Measurements from ENCODE around the gene KIAA1958.

KIAA1958 gene

GRCh38 chr9:112486221-112487007, at the start of gene KIAA1958:
KIAA1958 (plus strand) TSS chr9:112486827; CDS start chr9:112574081, 87,254 bp downstream.
- DNase-seq (ENCODE audit: low read depth in 2 of 2) = peak; percentile 63 to 72

- no peak for DNase-seq (ENCODE audit: low read depth in 2 of 2)
Measured at GRCh38 chr9:112437406-112437805, 49.2 kb upstream of the KIAA1958 start.

GRCh38 chr9:112439171-112439570, 47.5 kb upstream of the KIAA1958 start:
- DNase-seq (ENCODE audit: low read depth in 2 of 2) = no peak

GRCh38 chr9:112439825-112440224, 46.8 kb upstream of the KIAA1958 start:
- no peak for DNase-seq (ENCODE audit: low read depth in 2 of 2)

DNA sequence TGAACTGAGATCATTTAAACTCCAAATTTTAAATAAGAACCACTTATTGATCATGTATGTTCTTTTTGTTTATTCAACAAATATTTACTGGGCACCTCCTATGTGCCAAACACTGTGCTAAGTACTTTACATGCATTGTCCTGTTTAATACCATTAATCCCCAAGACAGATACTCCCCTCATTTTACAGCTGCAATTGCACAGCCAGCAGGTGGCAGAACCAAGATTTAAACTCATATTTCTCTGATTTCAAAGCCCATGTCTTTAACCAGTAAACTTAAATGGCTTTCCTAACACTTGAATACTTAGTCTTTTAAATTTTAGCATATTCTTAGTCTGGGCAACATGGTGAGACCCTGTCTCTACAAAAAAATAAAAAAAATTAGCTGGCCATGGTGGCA, 43.4 kb upstream of the KIAA1958 start:
- no peak for DNase-seq (ENCODE audit: low read depth in 2 of 2)

DNA sequence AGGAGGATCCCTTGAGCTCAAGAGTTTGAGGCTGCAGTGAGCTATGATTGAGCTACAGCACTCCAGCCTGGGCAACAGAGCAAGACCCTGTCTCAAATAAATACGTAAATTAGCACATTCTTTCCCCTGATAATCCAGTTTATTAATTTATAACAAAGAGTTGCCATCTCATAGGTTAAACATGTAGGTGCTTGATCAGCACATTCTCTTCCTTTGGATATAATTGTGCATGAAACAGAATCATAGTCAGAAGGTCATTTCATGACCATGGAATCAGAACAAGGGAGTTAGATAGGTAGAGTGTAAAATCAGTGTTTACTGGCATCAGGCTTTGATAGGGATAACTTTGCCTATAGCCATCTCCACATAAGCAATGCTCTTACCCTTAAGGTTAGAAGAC, 43.0 kb upstream of the KIAA1958 start:
- no peak for DNase-seq (ENCODE audit: low read depth in 2 of 2)

DNA sequence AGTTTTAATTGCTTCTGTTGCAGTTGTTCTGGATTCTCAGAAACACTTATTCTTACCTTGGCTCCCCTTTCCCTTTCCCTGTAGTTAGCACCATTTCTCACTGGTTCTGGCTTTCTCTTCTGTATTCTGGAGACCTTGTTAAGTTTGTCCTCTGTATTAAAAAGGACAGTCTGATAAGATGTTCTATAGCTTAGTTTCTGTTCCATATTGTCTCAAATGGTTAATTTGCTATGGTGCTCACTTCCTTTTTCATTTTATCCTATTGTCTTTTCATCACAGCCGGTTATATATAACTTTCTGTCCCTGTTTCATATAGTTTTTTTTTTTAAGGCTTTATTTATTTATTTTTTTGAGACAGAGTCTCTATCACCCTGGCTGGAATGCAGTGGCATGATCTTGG, 41.4 kb upstream of the KIAA1958 start:
- no peak for DNase-seq (ENCODE audit: low read depth in 2 of 2)

DNA sequence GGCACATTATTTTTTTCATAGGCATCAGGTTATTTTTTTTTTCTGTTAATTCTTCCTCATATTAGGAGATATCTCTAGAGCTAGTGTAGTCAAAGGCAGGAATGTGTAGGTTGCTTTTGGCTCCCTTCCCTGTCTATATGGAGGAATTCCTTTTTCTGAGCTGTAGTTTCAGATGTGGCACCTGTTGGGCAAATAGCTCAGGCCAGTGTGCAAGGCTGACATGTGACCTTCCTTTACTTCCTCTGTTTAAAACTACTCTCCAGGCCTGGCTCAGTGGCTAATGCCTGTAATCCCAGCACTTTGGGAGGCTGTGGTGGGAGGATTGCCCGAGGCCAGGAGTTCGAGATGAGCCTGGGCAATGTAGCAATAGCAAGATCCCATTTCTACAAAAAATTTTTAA, 40.5 kb upstream of the KIAA1958 start:
- no peak for DNase-seq (ENCODE audit: low read depth in 2 of 2)

DNA sequence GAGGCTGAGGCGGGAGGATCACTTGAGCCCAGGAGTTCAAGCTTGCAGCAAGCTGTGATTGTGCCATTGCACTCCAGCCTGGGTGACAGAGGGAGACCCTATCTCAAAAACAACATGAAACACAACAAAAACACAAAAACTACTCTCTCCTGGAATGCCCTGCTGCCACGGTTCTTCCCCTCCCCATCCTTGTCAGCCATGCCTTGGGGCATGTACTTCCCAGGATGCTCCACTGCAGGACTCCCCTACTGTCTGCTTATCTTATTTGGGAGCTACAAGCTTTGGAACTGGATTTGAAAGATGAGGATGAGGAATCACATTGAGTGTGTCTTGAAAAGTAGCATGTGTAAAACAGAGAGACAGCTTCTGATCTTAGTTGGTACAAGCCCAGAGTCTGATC, 40.1 kb upstream of the KIAA1958 start:
- no peak for DNase-seq (ENCODE audit: low read depth in 2 of 2)

DNA sequence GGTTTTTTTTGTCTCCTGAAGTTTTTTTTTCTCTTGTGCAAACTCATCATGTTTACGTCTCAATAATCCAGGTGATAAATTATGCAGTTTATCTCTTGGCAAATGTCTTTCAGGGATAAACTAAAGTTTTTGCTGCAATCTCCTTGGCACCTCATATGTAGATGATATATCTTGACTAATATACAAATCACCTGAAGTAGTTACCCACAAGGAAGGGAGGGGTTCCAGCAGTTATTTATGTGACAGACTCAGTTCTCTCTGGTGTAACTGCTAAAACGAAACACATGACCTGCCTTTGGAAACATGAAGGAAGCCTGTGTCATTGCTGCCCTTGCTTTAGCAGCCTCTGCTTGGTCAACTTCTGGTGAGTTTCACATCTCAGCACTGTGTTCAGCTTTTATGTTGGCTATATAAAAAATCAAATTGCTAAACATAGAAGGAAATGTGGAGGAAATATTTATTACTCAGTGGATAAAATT, 39.3 kb upstream of the KIAA1958 start:
- no peak for DNase-seq (ENCODE audit: low read depth in 2 of 2)

DNA sequence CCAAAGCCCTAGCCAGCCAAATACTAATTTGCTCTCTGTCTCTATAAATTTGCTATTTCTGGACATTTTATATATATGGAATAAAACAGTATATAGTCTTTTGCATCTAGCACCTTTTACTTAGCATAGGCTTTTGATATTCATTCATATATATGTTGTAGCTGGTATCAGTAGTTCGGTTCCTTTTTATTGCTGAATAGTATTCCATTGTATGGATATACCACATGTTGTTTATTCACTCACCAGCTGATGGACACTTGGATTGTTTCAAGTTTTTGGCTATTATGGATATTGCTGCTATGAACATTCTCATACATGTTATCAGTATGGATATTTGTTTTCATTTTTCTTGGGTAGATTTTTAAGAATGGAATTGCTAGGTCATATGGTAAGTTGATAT, 23.8 kb upstream of the KIAA1958 start:
- DNase-seq (ENCODE audit: low read depth in 2 of 2) = no peak

GRCh38 chr9:112465352-112465751, 21.3 kb upstream of the KIAA1958 start:
- no peak for DNase-seq (ENCODE audit: low read depth in 2 of 2)

- DNase-seq (ENCODE audit: low read depth in 2 of 2) = no peak
Measured at GRCh38 chr9:112472996-112473395, 13.6 kb upstream of the KIAA1958 start.

DNA sequence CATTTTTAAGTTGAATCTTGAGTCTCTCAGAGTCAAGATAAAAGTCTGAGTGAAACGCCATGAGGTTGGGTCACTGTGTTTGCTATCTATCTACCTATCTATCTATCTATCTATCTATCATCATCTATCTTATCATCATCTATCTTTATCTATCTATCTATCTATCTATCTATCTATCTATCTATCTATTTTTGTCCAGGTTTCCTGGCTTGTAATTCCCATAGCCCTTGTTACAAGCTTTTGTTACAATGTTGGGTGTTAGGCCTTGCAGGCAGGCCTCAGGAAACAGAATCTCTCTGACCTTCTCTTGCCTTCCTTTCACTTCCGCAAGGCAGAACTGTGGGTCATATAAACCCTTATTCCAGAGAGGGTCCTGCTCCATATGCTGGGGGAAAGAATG, 12.6 kb upstream of the KIAA1958 start:
- DNase-seq (ENCODE audit: low read depth in 2 of 2) = no peak

DNA sequence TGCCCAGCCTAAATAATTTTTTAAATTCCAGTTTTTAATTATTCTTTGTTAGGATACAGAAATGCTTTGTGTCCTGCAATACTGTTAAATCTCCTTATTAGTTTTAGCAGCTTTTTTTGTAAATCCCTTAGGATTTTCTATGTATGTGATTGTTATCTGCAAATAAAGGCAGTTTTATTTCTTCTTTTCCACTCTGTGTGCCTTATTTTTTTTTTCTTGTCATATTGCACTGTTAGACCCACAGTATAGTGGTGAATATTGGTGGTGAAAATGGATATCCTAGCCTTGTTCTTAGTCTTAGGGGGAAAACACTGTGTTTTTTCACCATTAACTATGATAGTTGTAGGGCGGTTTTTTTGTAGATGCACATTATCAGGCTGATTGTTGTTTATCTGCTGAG, 11.3 kb upstream of the KIAA1958 start:
- no peak for DNase-seq (ENCODE audit: low read depth in 2 of 2)

GRCh38 chr9:112477330-112477729, 9.3 kb upstream of the KIAA1958 start:
- no peak for DNase-seq (ENCODE audit: low read depth in 2 of 2)

GRCh38 chr9:112479221-112479620, 7.4 kb upstream of the KIAA1958 start:
- DNase-seq (ENCODE audit: low read depth in 2 of 2) = no peak

GRCh38 chr9:112484607-112485006, 2.0 kb upstream of the KIAA1958 start:
- no peak for DNase-seq (ENCODE audit: low read depth in 2 of 2)

DNA sequence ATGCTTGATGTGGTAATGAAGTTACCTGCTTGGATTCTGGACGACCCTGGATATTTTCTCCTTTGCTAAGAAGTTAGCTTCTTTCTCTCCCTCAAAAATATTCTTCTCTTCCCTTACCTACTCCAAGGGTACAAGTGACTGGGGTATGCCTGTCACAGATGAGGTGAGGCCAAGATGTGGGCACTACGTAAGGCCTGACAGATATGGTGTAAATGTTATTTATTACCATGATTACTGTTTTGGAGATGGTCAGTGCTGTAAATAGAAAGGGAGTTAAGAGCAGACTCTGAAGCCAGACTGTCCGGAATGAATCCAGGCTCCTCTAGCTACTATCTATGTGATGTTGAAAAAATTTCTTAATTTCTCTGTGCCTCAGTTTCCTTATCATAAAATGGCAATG, 1.1 kb upstream of the KIAA1958 start:
- DNase-seq (ENCODE audit: low read depth in 2 of 2) = no peak

DNA sequence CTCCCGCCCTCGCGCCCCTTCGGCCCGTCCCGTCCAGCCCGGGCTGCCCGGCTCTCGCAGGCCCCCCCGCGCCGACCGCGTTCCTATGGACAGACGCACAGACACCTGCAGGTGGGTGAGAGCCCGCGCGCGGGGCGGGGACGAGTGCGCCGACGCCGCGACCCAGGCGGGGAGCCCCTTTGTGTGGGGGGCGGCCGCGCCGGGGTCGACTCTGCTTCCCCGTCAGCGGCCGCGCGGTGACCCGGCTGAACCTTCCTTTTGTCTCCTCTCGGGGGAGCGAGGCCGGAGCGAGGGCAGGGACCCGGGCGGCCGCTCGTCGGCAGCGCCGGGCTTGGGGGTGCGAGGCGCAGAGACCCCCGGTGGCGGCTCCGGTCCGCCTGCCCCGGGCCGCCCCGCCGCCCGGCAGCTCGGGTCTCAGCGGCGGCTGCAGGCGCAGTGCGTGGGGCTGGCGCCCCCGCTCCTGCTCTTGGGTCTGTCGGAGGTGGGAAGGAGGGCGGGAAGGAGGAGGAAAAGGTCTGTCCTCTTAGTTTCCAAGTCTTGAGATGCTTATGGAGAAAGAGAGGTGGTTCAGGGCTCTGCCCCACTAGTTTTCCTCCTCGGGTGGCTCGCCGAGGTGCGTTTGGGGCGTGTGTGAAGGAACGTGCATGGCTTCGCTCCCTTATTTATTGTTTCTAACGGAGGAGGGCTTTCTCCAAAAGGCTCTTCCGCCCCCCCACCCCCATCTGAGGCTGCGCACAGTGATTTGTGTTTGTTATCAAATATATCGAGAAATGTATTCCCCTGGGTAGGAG, 576 bp downstream of the KIAA1958 start:
- DNase-seq (ENCODE audit: low read depth in 2 of 2) = peak in 1 of 2 donors; percentile 24

DNA sequence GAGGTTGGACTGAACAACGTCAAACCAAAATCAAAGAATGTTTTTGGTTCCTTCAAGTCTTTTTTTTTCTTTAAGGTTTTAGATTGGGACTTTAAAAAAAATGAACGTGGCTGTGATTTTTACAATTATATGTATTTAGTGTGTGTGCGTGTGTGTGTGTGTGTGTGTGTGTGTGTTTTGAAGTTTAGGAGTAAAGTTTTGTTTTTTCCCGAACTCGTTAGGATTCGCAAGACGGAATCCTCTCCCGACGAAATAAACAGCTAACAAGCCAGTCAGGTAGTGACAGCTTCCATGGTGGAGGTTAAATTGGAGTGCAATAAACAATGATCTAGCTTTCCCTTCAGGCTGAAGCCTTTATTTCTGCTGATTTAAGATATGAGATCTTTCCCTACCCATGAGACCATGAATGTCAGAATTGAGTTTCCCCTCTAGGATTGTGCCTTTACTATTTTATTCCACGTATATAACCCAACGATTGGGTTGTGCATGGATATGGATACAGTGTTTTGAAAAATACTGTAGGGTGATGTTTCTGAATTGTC, 1.2 kb downstream of the KIAA1958 start:
- no peak for DNase-seq (ENCODE audit: low read depth in 2 of 2)

DNA sequence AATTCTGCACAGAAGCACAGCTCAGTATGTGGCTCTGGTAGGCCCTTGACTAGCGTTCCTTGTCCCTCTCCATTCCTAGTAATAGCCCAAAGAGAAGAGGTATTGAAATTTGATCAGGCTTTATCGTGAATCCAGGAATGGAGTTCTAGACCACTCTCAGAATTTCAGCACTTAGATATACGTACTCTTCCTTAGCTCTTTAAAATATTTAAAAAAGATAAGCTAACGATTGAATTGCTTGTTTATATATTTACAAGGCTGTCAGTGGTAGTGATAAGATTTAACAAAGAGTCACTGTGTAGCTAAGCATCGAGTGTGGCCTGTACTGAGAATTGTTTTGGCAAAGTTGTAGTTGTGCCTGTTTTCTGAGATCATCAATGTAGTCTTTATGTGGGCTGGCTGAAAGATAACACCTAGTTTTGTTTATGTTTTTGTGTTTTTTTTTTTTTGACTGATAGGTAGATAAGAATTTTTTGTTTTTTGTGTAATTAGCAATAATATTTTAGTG, 2.5 kb downstream of the KIAA1958 start:
- DNase-seq (ENCODE audit: low read depth in 2 of 2) = no peak
